HG03175 (cell line): ENCODE measurements around the gene TCF7L2.
"Not testable (repeated sequence)": the region's sequence is repeated elsewhere in the genome, so short reads cannot be mapped to it uniquely, and the experiment has no call there.

ENCODE experiments used
- ATAC-seq: cut with Tn5 transposase; IDR thresholded peaks from one replicate; pipeline ENCODE4 v1.9.1; 2021; ENCODE audit warnings: mild to moderate bottlenecking, moderate library complexity; ENCODE audit not compliant: unreplicated experiment

TCF7L2 gene

GRCh38 chr10:113060201-113061053, 110.4 kb downstream of the TCF7L2 start:
- ATAC-seq, result no peak

GRCh38 chr10:113061054-113061430, 111.0 kb downstream of the TCF7L2 start:
- ATAC-seq, result no peak

GRCh38 chr10:113061557-113061956, 111.5 kb downstream of the TCF7L2 start:
- no peak for ATAC-seq

GRCh38 chr10:113063043-113063967, 113.3 kb downstream of the TCF7L2 start:
- ATAC-seq, result no peak

GRCh38 chr10:113064039-113064438, 114.0 kb downstream of the TCF7L2 start:
- ATAC-seq, result no peak

- not testable (repeated sequence) for ATAC-seq
These were observed 116.1 kb downstream of the TCF7L2 start for GRCh38 chr10:113066120-113066519.

GRCh38 chr10:113066561-113067312, 116.7 kb downstream of the TCF7L2 start:
- ATAC-seq, result no peak

- ATAC-seq, result no peak
These were observed 117.5 kb downstream of the TCF7L2 start for GRCh38 chr10:113067501-113067900.

GRCh38 chr10:113068178-113068890, 118.3 kb downstream of the TCF7L2 start:
- no peak for ATAC-seq

GRCh38 chr10:113069595-113069994, 119.5 kb downstream of the TCF7L2 start:
- ATAC-seq, result no peak

GRCh38 chr10:113071446-113071845, 121.4 kb downstream of the TCF7L2 start:
- no peak for ATAC-seq

GRCh38 chr10:113073549-113074189, 123.6 kb downstream of the TCF7L2 start:
- no peak for ATAC-seq

- no peak for ATAC-seq
These were observed 126.9 kb downstream of the TCF7L2 start for GRCh38 chr10:113076949-113077348.

GRCh38 chr10:113078282-113078907, 128.3 kb downstream of the TCF7L2 start:
- no peak for ATAC-seq

GRCh38 chr10:113080061-113080924, 130.2 kb downstream of the TCF7L2 start:
- no peak for ATAC-seq

GRCh38 chr10:113080925-113081229, 130.8 kb downstream of the TCF7L2 start:
- no peak for ATAC-seq

GRCh38 chr10:113084031-113084430, 134.0 kb downstream of the TCF7L2 start:
- no peak for ATAC-seq

- ATAC-seq, result no peak
These were observed 135.7 kb downstream of the TCF7L2 start for GRCh38 chr10:113085776-113086175.

GRCh38 chr10:113086282-113086681, 136.2 kb downstream of the TCF7L2 start:
- no peak for ATAC-seq
